Endothelial cell of umbilical vein (primary cell): Measurements from ENCODE around the gene CALD1.

Source experiments
- CTCF ChIP-seq, 2 donors: IDR thresholded peaks; 1 replicate in 1 of 2; 2 replicates in 1 of 2; pipeline ENCODE4 v1.5.1; 2011; ENCODE audit warnings: low read length in 2 of 2, mild to moderate bottlenecking in 2 of 2, moderate library complexity in 2 of 2, control low read depth in 1 of 2, inconsistent platforms in 1 of 2, low read depth in 1 of 2; ENCODE audit not compliant: insufficient read depth in 1 of 2; ENCODE audit errors: extremely low read depth in 1 of 2
- EZH2 ChIP-seq: IDR thresholded peaks from 2 replicates; pipeline ENCODE4 v1.6.1; 2012; ENCODE audit warnings: borderline replicate concordance, low read depth, mild to moderate bottlenecking, moderate library complexity, low read length, inconsistent platforms; ENCODE audit not compliant: severe bottlenecking
- FOS ChIP-seq: IDR thresholded peaks from 2 replicates; pipeline ENCODE4 v1.6.1; 2011; ENCODE audit warnings: mild to moderate bottlenecking, low read length, moderate library complexity, borderline replicate concordance; ENCODE audit not compliant: insufficient read depth
- JUN ChIP-seq: IDR thresholded peaks from 2 replicates; pipeline ENCODE4 v1.6.1; 2011; ENCODE audit warnings: borderline replicate concordance, low read depth; ENCODE audit not compliant: insufficient read length, insufficient read depth
- MYC ChIP-seq: IDR thresholded peaks from one replicate; pipeline ENCODE4 v1.6.1; 2011; ENCODE audit warnings: mild to moderate bottlenecking, low read depth, low read length
- POLR2A ChIP-seq: IDR thresholded peaks from 2 replicates; pipeline ENCODE4 v1.6.1; 2012; ENCODE audit warnings: low read depth, mild to moderate bottlenecking, control low read depth, low read length

GRCh38 chr7:134938141-134938540 is 158.7 kb downstream of the CALD1 start:
- TF ChIP-seq EZH2 (no peak), POLR2A (no peak), CTCF (IDR thresholded peaks at IDR 0.05; ENCODE audit: extremely low read depth in 1 of 2, insufficient read depth in 1 of 2, low read depth in 1 of 2, low read length in 2 of 2) (no peak), FOS (no peak), MYC (no peak), JUN (no peak)
